OCI-LY1 (cell line): ENCODE data around the gene MFNG.

Experiments
- CTCF ChIP-seq: fragments of 200-600 bp; sonication (generic), shearing (Covaris generic); IDR thresholded peaks from 2 replicates; pipeline ENCODE4 v1.5.1; 2017; ENCODE audit warnings: mild to moderate bottlenecking, antibody characterized with exemption, low read length, moderate library complexity, mixed read lengths
- EZH2 ChIP-seq: fragments of 200-600 bp; sonication (generic), shearing (Covaris generic); IDR thresholded peaks from 2 replicates; pipeline ENCODE4 v1.8.0; 2017; ENCODE audit warnings: borderline replicate concordance, mixed run types, mild to moderate bottlenecking, antibody characterized with exemption, low read length, moderate library complexity, mixed read lengths

GRCh38 chr22:37505989-37506388 is 19.8 kb upstream of the MFNG start:
- TF ChIP-seq CTCF: no peak
- no peak for TF ChIP-seq EZH2
